Parathyroid adenoma (tissue), 2 donors: ENCODE measurements around the gene PNPO.
A peak's percentile ranks its signal among the peaks of the same experiment; 100 is the strongest.

ENCODE experiments used
- H2AFZ ChIP-seq: fragments of 300-600 bp; sonication (generic); one replicate; pipeline ENCODE4 v1.7.0; 2017; ENCODE audit warnings: antibody characterized with exemption, mild to moderate bottlenecking
- H3K27ac ChIP-seq: fragments of 300-600 bp; sonication (generic); one replicate; pipeline ENCODE4 v1.7.0; 2017
- H3K27me3 ChIP-seq: fragments of 300-600 bp; sonication (generic); one replicate; pipeline ENCODE4 v1.7.0; 2017; ENCODE audit warnings: low read length; ENCODE audit not compliant: control insufficient read depth, insufficient read depth
- H3K36me3 ChIP-seq: fragments of 300-600 bp; sonication (generic); one replicate; pipeline ENCODE4 v1.7.0; 2017; ENCODE audit warnings: low read length; ENCODE audit not compliant: control insufficient read depth, insufficient read depth
- H3K4me1 ChIP-seq: fragments of 300-600 bp; sonication (generic); one replicate; pipeline ENCODE4 v1.7.0; 2017; ENCODE audit warnings: control low read depth
- H3K4me2 ChIP-seq: fragments of 300-600 bp; sonication (generic); one replicate; pipeline ENCODE4 v1.7.0; 2017; ENCODE audit warnings: low read length
- H3K4me3 ChIP-seq: fragments of 300-600 bp; sonication (generic); one replicate; pipeline ENCODE4 v1.7.0; 2017; ENCODE audit warnings: low read depth, low read length
- H3K79me2 ChIP-seq: fragments of 300-600 bp; sonication (generic); one replicate; pipeline ENCODE4 v1.7.0; 2017; ENCODE audit warnings: control low read depth
- H3K9ac ChIP-seq: fragments of 300-600 bp; sonication (generic); one replicate; pipeline ENCODE4 v1.7.0; 2017; ENCODE audit warnings: mild to moderate bottlenecking
- H3K9me3 ChIP-seq: fragments of 300-600 bp; sonication (generic); one replicate; pipeline ENCODE4 v1.7.0; 2017; ENCODE audit warnings: low read length; ENCODE audit not compliant: control insufficient read depth
- CTCF ChIP-seq: fragments of 300-600 bp; sonication (generic); IDR thresholded peaks from one replicate; pipeline ENCODE4 v1.7.0; 2017; ENCODE audit warnings: antibody characterized with exemption, mild to moderate bottlenecking
- donor health status: primary hyperparathyroidism.

The PNPO gene

GRCh38 chr17:47957591-47958490 lies 16.5 kb downstream of the PNPO start, which contains the start of gene PRR15L:
Gene PRR15L (minus strand): TSS chr17:47957883. CDS start chr17:47953234, 4,649 bp downstream.
- Histone ChIP-seq H3K36me3 (no peaks in the 10 kb centered on the region), H3K79me2 (no peaks in the 10 kb centered on the region), H3K4me1 (peaks cover 6% of the 10 kb centered on the region), H3K9me3 (no peaks in the 10 kb centered on the region), H3K4me3 (no peak within 1 kb of the TSS), H3K4me2 (peak within 1 kb of the TSS; percentile 21), H2AFZ (peak within 1 kb of the TSS; percentile 50), H3K9ac (no peak within 1 kb of the TSS), H3K27ac (no peak within 1 kb of the TSS), H3K27me3 (no peaks in the 10 kb centered on the region)
- no peak for TF ChIP-seq CTCF

- Histone ChIP-seq H3K4me2 (no peak overlapping the region), H3K9ac (no peak overlapping the region), H2AFZ (no peak overlapping the region)
Observed at GRCh38 chr17:47959825-47960655, 18.7 kb downstream of the PNPO start.

GRCh38 chr17:47961406-47961805 lies 20.0 kb downstream of the PNPO start:
- H3K36me3 ChIP-seq, result no peaks in the 10 kb centered on the region
- H3K9me3 ChIP-seq, result no peaks in the 10 kb centered on the region
- H3K4me1 ChIP-seq, result peaks cover 6% of the 10 kb centered on the region
- TF ChIP-seq CTCF, result no peak
- H3K27me3 ChIP-seq, result no peaks in the 10 kb centered on the region
- H3K4me2 ChIP-seq, result no peak overlapping the region
- H3K27ac ChIP-seq, result no peak overlapping the region
- H3K9ac ChIP-seq, result no peak overlapping the region
- no peaks in the 10 kb centered on the region for H3K79me2 ChIP-seq
- no peak overlapping the region for H3K4me3 ChIP-seq
- no peak overlapping the region for H2AFZ ChIP-seq

More at GRCh38 chr17:47959825-47960655, 18.7 kb downstream of the PNPO start:
- H3K4me3 ChIP-seq, result no peak overlapping the region
- H3K27me3 ChIP-seq, result no peaks in the 10 kb centered on the region
- no peak for TF ChIP-seq CTCF
- H3K4me1 ChIP-seq, result peaks cover 6% of the 10 kb centered on the region
- no peaks in the 10 kb centered on the region for H3K36me3 ChIP-seq
- no peaks in the 10 kb centered on the region for H3K79me2 ChIP-seq
- H3K9me3 ChIP-seq, result no peaks in the 10 kb centered on the region
- no peak overlapping the region for H3K27ac ChIP-seq

GRCh38 chr17:47962901-47963300 lies 21.5 kb downstream of the PNPO start:
- Histone ChIP-seq H3K9ac (no peak overlapping the region), H3K27me3 (no peaks in the 10 kb centered on the region), H3K4me1 (peaks cover under 1% of the 10 kb centered on the region), H3K79me2 (no peaks in the 10 kb centered on the region), H3K4me2 (no peak overlapping the region), H3K4me3 (no peak overlapping the region), H3K9me3 (no peaks in the 10 kb centered on the region), H3K36me3 (no peaks in the 10 kb centered on the region), H3K27ac (no peak overlapping the region), H2AFZ (no peak overlapping the region)
- no peak for TF ChIP-seq CTCF
